Measurements from ENCODE around the gene RGMA. TPM values are rescaled to one million over a fixed set of nuclear protein-coding genes. Genes with fewer than 3 reads are reported as not detected.

Gene RGMA
- total and polyA plus RNA-seq, 2 donors (not counting 1 experiment from before 2014, with no cell fraction given): 0.27 to 1.5 TPM

- Histone ChIP-seq H4K20me1 (ENCODE audit: control insufficient read depth, extremely low read depth, insufficient read depth, low read length) (no peaks in the 10 kb centered on the region), H3K36me3 (ENCODE audit: control insufficient read depth, insufficient read depth, low read length) (no peaks in the 10 kb centered on the region), H3K27me3 (ENCODE audit: control insufficient read depth, insufficient read depth, low read length) (no peaks in the 10 kb centered on the region), H3K79me2 (ENCODE audit: control insufficient read depth, insufficient read depth, low read length) (no peaks in the 10 kb centered on the region), H3K4me3 (replicated peaks in 1 of 4; ENCODE audit: control extremely low read depth in 1 of 4, insufficient read depth in 1 of 4, low read depth in 3 of 4, low read length in 4 of 4) (no peak overlapping the region), H3K9me3 (ENCODE audit: control insufficient read depth, insufficient read depth, low read depth, low read length) (no peaks in the 10 kb centered on the region), H3K4me2 (ENCODE audit: extremely low read depth, insufficient read depth, low read length) (no peak overlapping the region), H3K4me1 (ENCODE audit: control insufficient read depth, extremely low read depth, insufficient read depth, low read length) (no peaks in the 10 kb centered on the region), H2AFZ (ENCODE audit: low read length) (no peak overlapping the region), H3K27ac (ENCODE audit: insufficient read depth, low read length) (no peak overlapping the region), H3K9ac (ENCODE audit: insufficient read depth, low read length) (no peak overlapping the region)
- no peak for DNase-seq (ENCODE audit: low read depth in 2 of 2)
- no peak for TF ChIP-seq CTCF (conservative IDR thresholded peaks at IDR 0.05 in 1 of 2, IDR thresholded peaks at IDR 0.05 in 1 of 2; ENCODE audit: low read depth in 1 of 2, low read length in 2 of 2)
- no peak for TF ChIP-seq EZH2 (IDR thresholded peaks at IDR 0.05; ENCODE audit: low read length, missing control alignments)
Observed at GRCh38 chr15:93135459-93135858, 46.4 kb upstream of the RGMA start.

- Histone ChIP-seq H3K9me3 (ENCODE audit: control insufficient read depth, insufficient read depth, low read depth, low read length) (no peaks in the 10 kb centered on the region), H2AFZ (ENCODE audit: low read length) (no peak overlapping the region), H3K4me1 (ENCODE audit: control insufficient read depth, extremely low read depth, insufficient read depth, low read length) (no peaks in the 10 kb centered on the region), H3K4me2 (ENCODE audit: extremely low read depth, insufficient read depth, low read length) (no peak overlapping the region), H4K20me1 (ENCODE audit: control insufficient read depth, extremely low read depth, insufficient read depth, low read length) (no peaks in the 10 kb centered on the region), H3K27ac (ENCODE audit: insufficient read depth, low read length) (no peak overlapping the region), H3K4me3 (replicated peaks in 1 of 4; ENCODE audit: control extremely low read depth in 1 of 4, insufficient read depth in 1 of 4, low read depth in 3 of 4, low read length in 4 of 4) (no peak overlapping the region), H3K79me2 (ENCODE audit: control insufficient read depth, insufficient read depth, low read length) (no peaks in the 10 kb centered on the region), H3K27me3 (ENCODE audit: control insufficient read depth, insufficient read depth, low read length) (no peaks in the 10 kb centered on the region), H3K9ac (ENCODE audit: insufficient read depth, low read length) (no peak overlapping the region), H3K36me3 (ENCODE audit: control insufficient read depth, insufficient read depth, low read length) (no peaks in the 10 kb centered on the region)
- no peak for TF ChIP-seq EZH2 (IDR thresholded peaks at IDR 0.05; ENCODE audit: low read length, missing control alignments)
- TF ChIP-seq CTCF (conservative IDR thresholded peaks at IDR 0.05 in 1 of 2, IDR thresholded peaks at IDR 0.05 in 1 of 2; ENCODE audit: low read depth in 1 of 2, low read length in 2 of 2): no peak
- no peak for DNase-seq (ENCODE audit: low read depth in 2 of 2)
Observed at GRCh38 chr15:93131485-93132095, 42.6 kb upstream of the RGMA start.

- no peak for DNase-seq (ENCODE audit: low read depth in 2 of 2)
- Histone ChIP-seq H3K36me3 (ENCODE audit: control insufficient read depth, insufficient read depth, low read length) (no peaks in the 10 kb centered on the region), H4K20me1 (ENCODE audit: control insufficient read depth, extremely low read depth, insufficient read depth, low read length) (no peaks in the 10 kb centered on the region), H3K4me3 (replicated peaks in 1 of 4; ENCODE audit: control extremely low read depth in 1 of 4, insufficient read depth in 1 of 4, low read depth in 3 of 4, low read length in 4 of 4) (no peak overlapping the region), H3K9ac (ENCODE audit: insufficient read depth, low read length) (no peak overlapping the region), H3K27me3 (ENCODE audit: control insufficient read depth, insufficient read depth, low read length) (no peaks in the 10 kb centered on the region), H3K9me3 (ENCODE audit: control insufficient read depth, insufficient read depth, low read depth, low read length) (no peaks in the 10 kb centered on the region), H2AFZ (ENCODE audit: low read length) (no peak overlapping the region), H3K79me2 (ENCODE audit: control insufficient read depth, insufficient read depth, low read length) (no peaks in the 10 kb centered on the region), H3K4me1 (ENCODE audit: control insufficient read depth, extremely low read depth, insufficient read depth, low read length) (no peaks in the 10 kb centered on the region), H3K4me2 (ENCODE audit: extremely low read depth, insufficient read depth, low read length) (no peak overlapping the region), H3K27ac (ENCODE audit: insufficient read depth, low read length) (no peak overlapping the region)
- no peak for TF ChIP-seq EZH2 (IDR thresholded peaks at IDR 0.05; ENCODE audit: low read length, missing control alignments)
Observed at GRCh38 chr15:93129702-93130488, 40.9 kb upstream of the RGMA start.
